HG03457 (cell line): ENCODE data around the gene CHRNG.

Source experiments
- ATAC-seq: cut with Tn5 transposase; IDR thresholded peaks from one replicate; pipeline ENCODE4 v1.9.1; 2021; ENCODE audit warnings: moderate number of reproducible peaks; ENCODE audit not compliant: unreplicated experiment

The CHRNG gene

GRCh38 chr2:232575404-232575746, 35.9 kb downstream of the CHRNG start:
- ATAC-seq: no peak

DNA sequence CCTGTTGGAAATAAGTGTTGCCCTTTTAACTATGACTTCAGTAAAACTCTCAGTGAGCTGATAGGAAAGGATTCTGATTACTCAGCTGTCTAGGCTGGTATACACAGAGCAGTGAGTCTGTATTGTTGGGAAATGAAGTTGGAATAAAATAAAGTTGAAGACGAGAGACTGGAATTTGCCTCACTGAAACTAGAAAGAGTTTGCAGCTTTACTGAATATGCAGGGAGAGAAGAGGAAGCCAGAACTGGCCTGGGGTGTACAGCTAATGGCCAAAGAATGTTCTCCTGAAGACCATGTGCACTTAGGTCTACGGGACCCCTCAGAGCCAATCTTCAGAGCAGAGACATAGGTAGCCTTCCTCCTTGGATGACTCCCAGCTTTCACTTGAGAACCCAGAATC, 37.5 kb downstream of the CHRNG start:
- ATAC-seq: no peak

GRCh38 chr2:232577841-232578240, 38.3 kb downstream of the CHRNG start:
- no peak for ATAC-seq

GRCh38 chr2:232578626-232579025, 39.1 kb downstream of the CHRNG start:
- no peak for ATAC-seq

- ATAC-seq: no peak
Measured at GRCh38 chr2:232580648-232580981, 41.1 kb downstream of the CHRNG start.

- no peak for ATAC-seq
Measured at GRCh38 chr2:232581725-232582124, 42.2 kb downstream of the CHRNG start.

- no peak for ATAC-seq
Measured at GRCh38 chr2:232584238-232584637, 44.7 kb downstream of the CHRNG start.

DNA sequence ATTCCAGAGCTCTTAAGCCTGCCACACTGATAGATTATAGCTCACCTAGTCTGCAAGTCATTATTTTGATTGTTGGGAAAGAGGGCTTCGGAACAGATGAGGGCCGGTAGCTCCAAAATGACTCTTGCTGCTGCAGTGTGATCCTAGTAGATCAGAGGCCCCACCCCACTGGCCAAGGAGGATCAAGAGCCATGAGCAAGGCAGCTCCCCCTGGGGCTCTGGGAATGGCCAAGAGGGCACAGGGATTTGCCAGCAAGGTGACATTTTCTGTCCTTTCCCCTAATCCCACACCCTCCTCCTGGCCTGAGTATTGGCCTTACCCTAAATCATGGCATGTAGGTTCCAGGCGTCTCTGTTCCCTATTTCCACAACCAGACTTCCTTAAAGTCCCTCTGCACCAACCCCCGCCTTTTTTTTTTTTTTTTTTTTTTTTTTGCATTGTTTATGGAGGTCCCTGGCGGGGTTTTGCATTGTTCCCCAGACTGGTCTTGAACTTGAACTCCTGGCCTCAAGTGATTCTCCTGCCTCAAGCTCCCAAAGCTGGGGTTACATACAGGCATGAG, 47.5 kb downstream of the CHRNG start:
- no peak for ATAC-seq

DNA sequence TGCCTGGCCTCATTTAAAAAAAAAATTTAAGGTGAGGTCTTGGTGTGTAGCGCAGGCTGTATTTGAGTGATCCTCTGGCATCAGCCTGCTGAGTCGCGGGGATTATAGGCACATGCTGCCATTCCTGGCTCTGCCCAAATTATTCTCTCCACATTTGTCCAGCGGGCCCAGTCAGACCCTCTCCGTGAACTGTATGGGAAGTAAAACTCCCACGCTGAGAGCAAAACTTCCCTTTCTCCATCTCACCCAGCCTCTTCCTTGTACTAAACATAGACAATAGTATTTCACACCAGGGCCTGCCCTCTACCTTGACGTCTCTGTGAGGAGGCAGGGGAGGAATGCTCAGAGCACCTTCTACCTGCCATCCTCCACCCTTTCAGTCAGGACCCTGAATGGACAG, 48.0 kb downstream of the CHRNG start:
- no peak for ATAC-seq

- ATAC-seq: no peak
Measured at GRCh38 chr2:232588031-232588430, 48.5 kb downstream of the CHRNG start.

- no peak for ATAC-seq
Measured at GRCh38 chr2:232588680-232589585, 49.4 kb downstream of the CHRNG start.

DNA sequence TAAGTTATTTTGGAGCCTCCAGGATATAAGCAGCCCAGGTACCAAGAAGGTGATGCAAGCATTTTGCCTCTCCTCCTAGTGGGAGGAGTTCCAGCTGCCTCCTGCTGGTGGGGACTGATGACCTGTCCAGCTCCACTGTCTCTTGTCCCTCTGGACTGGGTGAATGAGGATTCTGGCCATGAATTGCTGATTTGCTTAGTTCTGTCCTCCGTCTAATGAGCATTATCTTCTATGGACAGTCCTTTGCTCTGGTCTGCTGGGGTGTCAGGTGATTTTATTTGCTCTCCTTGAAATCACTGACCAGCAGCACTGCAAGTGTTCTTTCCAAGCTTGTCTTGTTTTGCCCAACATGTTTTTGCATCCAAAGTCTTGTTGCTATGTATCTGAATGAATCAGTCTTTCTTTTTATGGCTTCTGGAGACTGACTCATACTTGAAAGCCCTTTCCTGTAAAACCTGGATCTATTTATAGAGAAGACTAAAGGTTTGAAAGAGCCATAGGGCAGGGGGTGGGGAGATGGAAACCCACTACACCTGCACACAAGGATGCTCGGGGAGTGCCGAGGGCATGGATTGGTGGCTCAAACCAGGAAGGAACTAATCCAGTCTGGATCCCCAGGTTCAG, 53.4 kb downstream of the CHRNG start:
- ATAC-seq: no peak

DNA sequence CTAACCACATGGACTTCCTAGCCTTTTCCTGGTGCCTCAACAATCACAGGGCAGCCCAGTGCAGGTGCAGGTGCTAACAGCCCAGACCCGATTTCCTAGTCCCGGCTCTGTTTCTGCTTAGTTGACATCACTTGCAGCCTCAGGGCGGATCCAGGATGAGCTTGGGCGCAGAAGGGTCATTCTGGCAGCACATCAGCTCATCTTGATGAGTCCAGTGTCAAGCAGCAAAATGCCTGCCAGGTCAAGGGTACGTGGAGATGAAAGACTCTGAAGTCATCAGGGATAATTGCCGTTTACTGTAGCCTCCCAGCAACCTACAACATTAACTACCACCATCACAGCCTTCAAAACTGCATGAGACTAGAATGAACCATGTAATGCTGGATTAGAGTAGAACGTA, 54.5 kb downstream of the CHRNG start:
- no peak for ATAC-seq
